HG03442 (cell line): ENCODE measurements around the gene TFAP2D.

Experiments
- ATAC-seq: cut with Tn5 transposase; IDR thresholded peaks from one replicate; pipeline ENCODE4 v1.9.1; 2021; ENCODE audit warnings: mild to moderate bottlenecking, moderate library complexity; ENCODE audit not compliant: unreplicated experiment

The TFAP2D gene

DNA sequence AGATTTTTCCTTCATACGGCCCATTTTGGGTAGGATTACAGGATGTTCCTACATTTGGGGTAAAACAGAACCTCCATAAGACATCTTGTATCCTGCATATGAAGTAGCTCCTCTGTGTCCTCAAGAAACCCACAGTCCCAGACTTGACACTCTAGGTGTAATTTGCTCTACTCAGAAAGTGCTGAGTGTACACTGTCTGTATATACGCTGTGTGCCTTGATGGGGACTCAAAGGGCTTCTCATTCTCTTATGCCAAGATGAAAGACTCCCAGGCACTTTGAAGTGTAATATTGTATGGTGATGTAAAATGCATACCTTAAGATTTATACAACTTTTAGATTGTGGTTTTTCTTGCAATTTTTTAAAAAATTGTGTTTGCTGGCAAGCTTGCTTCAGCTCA, 5.2 kb downstream of the TFAP2D start:
- no peak for ATAC-seq

DNA sequence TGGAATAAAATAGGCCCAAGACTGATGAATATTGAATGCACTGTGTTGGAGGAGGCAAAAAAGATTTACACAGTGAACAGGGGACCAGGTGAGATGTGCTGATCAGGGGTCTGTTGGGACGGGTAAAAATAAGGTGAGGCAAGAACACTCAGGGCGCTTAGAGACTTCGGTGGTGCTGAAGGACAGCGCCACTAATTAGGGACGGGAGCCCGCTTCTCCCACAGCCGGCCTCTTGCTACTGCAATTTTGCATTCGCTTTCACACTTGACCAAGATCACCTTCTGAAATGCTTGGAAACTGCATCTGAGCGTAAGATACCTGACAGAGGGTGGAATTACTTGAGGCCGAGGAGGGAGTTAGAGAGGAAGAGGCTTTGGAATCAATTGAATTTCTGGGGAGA, 7.3 kb downstream of the TFAP2D start:
- no peak for ATAC-seq

DNA sequence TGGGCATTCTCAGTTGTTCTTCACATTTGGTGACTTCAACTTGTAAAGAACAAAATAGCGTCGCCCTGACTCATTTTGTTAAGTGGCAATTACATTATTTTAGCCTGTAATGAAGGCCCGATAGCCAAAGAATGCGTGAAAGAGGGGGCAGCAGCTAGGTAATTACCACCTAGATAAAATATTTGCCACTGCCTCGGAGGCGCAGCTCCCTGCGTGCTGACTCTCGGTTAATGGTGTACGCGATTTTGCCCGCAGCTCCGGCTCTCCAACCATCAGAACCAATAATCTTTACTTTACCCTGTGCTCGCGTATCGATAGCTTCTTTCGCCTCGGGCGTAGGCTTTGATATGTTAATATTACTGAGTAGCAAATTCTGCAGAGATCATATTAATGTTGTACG, 8.7 kb downstream of the TFAP2D start:
- ATAC-seq, result no peak

DNA sequence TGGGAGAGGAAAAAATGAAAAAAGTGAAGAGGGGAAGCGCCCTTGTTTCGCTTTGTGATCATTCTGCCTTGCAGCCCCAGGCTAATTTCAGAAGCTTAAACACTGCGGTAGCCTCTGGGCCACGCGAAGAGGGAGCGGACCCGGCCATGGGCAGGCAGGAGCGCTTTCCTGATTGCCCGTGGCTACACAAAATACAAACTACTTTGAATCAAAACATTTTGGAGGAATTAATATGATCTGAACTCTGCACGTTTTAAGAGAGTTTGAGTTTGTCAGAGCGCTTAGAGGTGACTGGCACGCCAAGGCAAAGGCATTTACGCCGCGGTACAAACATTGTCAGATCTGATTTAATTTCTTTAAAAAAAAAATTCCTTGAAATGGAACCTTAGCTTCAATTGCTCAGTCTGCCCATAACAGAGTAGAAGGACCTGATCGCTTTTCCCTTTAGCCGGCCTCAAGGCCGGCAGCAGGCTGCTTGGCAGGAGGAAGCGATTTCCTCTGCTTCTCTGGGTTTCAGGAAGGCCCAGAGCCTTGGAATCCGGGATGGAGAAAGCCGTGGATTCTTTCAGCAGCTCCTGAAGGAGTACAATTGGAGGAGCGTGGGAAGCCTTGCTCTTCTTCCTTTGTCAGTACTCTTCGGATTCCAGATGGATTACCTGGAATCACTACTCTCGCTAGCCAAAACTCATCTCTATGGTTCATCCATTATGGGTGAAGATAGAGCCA, 9.7 kb downstream of the TFAP2D start:
- no peak for ATAC-seq

DNA sequence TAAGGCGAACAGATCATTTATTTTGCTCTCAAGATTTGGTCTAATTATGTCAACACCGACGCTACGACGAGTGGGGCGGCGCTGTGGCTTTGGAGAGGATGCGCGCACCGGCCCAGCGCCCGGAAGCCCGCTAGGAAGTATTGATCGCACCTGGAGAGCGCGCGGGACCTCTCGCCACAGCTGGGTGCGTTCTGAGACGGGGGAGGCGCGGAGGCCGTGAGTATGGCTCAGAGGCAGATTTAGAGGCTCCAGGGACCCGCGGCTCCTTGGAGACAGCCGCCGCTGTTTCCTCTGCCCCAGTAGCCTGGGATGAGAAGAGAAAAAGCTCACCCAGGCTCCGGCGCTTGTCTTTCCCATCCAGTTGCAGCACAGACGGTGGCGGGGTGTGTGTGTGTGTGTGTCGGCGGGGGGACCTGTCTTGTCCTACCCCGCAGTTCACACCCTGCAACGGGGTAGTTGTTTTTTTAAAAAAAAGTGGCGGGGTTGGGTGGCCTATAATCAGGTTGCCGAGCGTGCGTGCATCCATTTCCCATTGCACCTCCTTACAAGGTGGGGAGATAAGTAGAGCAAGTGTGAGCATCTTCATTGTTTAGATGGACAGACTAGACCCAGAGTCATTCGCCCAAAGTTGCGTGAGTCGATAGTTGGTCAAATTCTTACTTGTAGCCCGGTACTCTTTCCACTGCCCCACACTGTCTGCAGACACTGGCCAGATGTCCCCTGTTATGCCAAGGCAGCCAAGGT, 11.2 kb downstream of the TFAP2D start:
- ATAC-seq, result no peak

DNA sequence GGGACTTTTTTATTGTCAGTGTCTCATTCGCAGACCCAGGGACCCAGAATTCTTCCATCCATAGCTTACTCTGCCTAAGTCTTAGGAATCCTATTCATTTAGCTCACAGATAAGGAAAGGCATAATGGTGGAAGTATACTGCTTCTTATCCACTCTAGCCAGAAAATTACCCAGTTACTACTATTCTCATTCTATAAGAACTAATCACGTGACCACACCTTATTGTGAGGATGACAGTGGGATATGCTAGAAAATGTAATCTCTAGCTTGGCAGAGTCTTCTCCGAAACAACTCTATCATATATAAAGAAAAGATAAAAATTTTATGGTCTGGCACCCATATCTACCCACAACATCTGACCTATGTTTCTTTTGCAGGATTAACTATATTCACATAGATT, 21.2 kb downstream of the TFAP2D start:
- no peak for ATAC-seq

DNA sequence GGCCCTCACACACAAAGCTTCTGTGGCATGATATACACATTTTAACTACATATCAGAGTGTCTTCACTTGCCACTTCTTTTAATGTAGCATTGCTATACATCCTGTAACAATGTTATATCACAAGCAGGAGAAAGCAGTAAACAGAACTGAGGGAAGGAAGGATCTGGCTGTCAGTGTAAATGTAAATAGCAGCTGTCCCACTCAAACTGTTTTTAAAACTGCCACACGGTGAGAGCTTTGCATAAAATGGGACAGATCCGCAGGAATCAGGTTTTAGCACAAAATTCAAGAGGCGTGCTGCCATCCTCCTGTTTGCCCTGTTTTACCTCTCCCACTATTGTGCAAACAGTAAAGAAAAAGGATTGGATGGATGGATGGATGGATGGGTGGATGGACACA, 28.8 kb downstream of the TFAP2D start:
- ATAC-seq, result no peak

DNA sequence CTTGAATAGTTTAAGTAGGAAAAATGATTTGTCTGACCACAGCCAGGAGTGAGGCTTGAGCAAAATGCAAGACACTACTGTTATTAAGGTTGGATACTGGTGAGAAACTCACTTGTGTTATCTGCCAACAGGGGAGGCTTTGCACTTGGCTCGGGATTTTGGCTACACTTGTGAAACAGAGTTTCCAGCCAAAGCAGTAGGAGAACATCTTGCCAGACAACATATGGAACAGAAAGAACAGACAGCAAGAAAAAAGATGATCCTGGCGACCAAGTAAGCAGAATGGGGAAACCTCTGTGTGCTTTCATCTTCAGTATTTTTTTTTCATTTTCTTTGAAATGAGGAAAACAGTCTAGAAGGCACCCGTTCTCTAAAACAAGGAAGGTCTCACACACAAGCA, 31.6 kb downstream of the TFAP2D start:
- ATAC-seq, result no peak

DNA sequence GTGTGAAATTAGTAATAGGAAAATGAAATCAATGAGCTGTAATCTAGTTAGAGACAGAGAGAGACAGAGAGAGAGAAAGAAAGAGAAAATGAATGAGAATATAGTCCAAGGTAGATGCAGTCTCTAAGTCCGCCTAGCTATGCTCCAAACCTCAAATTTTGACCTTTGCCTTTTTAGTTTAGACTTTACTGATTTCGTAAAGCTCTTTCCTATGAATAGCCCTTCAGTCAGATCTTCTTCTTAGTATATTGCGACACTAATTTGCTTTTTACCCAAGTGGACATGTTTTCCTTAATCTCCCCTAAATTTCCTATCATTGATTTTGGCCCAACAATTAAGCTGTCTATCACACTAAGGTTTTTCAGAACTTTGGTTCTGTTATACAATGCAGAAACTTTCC, 49.5 kb downstream of the TFAP2D start:
- no peak for ATAC-seq

DNA sequence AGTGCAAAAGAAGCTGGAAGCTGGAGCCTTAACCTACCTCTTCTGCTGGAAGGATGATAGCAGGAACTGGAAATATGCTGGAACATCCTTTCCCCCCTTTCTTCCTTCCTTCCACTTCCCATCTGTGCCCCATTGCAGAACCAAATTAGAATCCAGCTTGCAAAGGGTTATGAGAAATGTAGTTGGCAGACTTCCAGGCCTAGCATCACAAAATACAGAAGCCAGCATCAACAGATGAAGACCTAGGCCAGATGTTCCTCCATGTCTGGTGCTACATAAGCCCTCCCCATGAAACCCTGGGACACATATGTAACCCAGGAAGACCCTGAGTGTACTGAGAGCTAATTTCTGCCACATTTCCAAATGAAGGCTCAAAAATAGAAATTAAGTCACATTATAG, 65.4 kb downstream of the TFAP2D start:
- ATAC-seq, result no peak

DNA sequence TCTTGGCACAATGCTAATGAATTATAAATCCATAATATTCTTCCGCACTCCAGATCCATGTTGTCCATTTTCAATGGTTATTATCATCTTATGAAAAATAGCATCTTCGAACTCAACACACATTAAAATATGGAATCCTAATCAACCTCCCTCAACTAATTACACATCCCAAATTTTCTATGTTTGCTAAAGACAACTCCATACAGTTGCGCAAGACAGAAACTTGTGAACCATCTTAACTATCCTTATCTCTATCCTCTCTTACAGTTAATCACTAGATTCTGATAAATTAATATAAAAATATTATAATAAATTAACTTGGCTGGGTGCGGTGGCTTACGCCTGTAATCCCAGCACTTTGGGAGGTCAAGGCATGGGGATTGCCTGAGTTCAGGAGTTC, 67.1 kb downstream of the TFAP2D start:
- ATAC-seq, result no peak

DNA sequence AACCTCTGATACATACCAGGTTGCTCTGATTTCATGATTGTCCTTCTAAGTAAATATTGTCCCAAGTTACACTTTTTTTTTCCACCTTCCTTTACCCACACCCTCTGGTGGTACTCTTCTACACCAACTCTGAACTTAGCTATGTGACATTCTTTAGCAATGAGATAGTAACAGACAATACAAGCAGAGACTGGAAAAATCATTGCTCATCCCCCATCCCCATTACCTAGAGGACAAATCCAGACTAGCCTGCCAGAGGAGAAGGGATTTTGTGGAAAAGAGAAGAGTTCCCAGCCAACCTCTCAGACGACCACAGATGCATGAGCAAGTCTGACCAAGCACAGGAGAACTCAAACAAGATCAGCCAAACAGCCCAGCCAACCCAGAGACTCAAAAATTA, 72.6 kb downstream of the TFAP2D start:
- no peak for ATAC-seq

DNA sequence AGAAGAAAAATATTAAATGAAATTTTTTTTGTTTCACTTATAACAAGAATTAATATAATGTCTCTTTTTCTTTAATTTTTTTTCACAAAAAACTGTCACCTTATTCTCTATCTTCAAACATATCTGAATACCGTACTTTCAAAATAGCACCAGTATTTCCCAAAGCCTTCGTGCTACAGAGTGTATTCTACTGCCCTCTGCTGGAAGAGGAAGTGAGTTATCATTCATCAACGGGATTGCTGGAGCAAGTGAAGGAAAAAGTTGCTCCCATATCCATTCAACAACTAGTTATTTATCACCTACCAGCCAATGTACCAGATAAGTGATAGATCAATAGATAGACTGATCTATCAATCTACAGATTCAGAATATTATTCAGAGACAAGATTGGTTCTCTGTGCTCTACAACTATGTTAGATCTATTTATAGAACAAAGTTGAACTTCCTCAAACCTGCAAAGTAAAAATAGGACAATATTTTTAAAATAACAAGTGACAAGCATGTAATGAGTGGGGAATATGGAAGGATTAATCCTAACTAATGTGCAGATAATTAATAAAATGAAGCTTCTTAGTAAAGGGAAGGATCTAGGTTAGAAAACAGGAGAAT, 78.7 kb downstream of the TFAP2D start:
- peak; percentile 80 for ATAC-seq

DNA sequence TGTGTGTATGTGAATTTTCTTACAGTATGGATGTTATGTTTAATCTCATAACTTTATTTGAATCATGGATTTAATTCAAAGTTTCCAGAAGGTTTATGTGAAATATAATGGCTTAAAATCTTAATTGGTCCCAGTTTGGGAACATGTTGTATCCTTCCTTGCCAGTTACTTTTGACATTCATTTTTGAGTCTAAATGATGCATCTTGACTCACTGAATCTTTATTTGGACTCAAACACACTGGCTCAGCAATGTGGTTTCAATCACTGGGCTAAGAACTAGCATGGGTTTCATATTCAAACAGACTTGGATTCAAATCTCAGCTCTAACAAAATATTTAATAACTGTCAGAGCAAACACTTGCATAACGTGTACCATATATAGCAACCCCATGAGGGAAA, 79.4 kb downstream of the TFAP2D start:
- ATAC-seq, result no peak

DNA sequence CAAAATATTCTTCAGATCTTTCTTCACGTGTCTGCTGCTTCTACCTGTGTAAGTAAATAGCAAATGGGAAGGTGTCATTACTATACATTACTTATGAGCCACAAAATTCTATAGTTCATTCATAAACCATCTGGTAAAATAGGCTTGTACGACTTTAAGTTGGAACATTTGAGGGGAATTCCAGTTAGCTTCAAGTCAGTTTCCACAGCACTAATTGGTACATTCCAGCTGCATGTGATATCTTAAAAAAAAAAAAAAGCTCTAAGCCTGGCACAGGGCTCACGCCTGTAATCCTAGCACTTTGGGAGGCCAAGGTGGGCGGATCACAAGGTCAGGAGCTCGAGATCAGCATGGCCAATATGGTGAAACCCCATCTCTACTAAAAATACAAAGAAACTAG, 82.2 kb downstream of the TFAP2D start:
- no peak for ATAC-seq

DNA sequence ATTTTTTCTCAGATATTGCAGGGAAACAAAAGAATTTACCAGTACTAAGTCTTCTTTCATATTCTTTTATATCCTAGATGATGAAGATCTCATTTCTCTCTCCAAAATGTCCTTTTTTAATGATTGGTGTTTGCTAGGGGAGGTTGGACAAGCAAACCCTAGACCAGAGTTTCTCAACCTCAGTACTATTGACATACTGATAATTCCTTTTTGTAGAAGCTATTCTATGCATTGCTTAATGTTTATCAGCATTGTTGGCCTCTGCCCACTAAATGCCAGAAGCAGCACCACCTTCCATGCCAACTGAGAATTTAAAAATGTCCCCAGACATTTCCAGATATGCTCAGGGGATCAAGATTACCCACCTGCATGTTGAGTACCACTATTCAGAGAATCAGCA, 91.0 kb downstream of the TFAP2D start:
- ATAC-seq, result no peak

DNA sequence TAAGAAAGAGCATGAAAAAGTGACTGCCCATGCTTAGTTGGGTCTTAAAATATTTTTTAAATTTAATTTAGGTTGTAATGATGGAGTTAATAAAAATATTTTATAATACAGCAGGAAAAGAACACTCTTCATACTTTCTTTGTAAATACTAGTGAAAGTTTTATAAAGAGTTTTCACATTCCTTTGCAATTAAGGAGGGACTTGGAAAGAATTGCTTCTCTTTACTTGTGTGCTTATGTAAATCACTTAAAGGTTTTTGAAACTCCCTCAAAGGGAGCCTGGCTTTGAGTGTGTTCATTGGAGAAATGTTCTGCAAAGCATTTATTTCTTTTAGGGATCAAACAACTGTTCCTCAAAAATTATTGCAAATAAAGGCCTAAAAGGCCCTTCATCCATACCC, 93.7 kb downstream of the TFAP2D start:
- no peak for ATAC-seq

DNA sequence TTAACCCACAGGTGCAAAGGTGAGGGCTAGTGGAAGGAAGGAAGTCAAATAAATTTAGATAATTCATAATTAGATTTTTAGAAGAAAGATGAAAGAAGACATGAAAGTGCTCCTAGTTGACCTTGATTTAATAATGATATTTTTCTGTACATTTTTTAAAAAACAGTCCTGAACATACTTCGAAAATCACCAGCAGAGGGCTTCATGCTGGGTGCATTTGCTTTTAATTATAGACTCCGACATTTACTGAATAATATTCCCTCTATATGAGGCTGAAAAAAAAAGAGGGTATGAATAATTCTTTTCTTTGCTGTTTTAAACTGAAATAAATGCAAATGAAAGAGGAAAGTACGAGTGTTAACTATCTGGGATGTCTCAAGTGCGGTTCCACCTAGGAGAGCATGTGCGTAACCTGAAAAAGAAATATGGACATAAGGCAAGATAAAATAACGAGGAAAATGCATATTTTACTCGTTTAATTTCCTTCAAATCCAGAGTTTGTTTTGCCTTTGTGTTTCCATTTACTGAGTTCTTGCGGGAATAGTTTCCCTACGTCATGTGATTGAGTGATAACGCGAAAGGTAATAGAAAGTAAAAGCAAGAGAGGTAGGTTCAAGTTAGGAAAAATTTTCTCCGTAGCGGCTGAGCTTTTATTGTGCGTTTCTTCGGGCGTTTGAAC, 102.2 kb downstream of the TFAP2D start:
- peak; percentile 36 for ATAC-seq

DNA sequence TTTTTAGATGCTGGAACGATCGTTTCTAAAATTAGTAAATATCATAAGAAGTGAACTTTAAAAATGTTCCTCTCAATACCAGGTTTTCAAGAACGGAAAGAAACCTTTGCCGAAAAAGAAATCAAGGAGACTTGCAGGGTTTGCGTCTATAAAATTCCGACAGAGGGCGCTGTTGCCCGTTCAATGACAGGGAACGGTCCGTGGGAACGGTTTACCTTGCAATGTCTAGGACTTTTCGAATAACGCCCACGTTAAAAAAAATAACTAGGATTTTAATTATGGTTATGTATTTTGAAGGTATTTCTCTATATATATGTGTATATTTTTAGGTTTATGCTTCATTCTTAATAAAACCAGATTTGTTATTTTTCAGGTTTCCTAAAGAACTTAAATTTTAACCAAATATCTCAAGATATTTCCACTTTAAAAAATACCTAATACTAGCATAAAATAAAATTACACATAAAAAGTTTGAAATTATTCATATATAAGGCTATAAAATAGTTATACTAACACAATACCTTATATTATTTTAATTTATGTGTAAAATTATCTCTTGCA, 102.9 kb downstream of the TFAP2D start:
- peak; percentile 84 for ATAC-seq

DNA sequence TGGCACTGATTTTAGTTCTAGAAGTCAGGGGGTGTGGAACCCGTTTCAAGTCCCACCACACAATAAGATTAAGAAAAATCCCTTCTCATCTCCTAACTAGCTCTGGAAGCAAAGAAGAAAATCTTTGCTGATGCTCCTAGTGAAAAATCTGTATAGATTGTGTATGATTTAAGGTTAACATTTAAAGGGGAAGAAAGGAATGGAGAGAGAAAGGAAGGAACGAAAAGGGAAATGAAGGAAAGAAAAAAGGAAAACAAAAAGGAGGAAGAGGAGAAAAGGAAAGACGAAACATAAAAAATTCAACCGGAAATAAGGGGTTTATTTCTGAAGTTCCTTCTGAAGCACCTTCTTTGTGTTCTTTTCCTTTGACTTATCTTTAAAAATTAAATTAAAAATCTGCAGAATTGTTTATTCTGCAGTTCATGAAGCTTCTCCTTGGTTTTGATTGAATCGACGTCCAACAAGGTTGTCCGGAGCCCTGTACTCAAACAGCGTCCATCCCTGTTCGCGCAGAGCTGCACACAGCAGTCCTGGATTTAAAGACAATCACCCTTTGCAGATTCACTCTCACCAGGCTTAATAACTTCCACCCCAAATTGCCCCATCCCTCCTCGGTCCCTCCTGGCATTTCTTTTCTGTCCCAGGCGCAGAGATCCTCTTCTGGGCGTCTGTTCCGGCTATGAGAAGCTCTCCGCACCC, 103.8 kb downstream of the TFAP2D start:
- no peak for ATAC-seq

DNA sequence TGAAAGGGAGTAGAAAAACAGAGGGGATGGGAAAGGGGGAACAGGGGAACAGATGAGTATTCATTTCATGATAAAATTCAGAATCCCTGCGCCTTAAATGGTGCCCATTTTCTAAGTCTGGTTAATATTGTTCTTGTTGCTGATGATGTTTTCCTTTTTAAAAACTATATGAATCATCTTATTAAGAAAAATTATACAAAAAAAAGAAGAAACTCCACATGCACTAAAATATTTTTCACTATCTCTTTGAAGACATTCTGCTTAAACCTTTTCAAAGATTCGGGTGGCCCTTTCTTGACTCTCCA, 104.3 kb downstream of the TFAP2D start:
- ATAC-seq, result no peak
